ENCODE measurements around the gene TGFBR3L. TPM values are rescaled to one million over a fixed set of nuclear protein-coding genes. Genes with fewer than 3 reads are reported as not detected.

Gene TGFBR3L
- total RNA-seq, 1 experiment from 2014 or later = 4.1 TPM

DNA sequence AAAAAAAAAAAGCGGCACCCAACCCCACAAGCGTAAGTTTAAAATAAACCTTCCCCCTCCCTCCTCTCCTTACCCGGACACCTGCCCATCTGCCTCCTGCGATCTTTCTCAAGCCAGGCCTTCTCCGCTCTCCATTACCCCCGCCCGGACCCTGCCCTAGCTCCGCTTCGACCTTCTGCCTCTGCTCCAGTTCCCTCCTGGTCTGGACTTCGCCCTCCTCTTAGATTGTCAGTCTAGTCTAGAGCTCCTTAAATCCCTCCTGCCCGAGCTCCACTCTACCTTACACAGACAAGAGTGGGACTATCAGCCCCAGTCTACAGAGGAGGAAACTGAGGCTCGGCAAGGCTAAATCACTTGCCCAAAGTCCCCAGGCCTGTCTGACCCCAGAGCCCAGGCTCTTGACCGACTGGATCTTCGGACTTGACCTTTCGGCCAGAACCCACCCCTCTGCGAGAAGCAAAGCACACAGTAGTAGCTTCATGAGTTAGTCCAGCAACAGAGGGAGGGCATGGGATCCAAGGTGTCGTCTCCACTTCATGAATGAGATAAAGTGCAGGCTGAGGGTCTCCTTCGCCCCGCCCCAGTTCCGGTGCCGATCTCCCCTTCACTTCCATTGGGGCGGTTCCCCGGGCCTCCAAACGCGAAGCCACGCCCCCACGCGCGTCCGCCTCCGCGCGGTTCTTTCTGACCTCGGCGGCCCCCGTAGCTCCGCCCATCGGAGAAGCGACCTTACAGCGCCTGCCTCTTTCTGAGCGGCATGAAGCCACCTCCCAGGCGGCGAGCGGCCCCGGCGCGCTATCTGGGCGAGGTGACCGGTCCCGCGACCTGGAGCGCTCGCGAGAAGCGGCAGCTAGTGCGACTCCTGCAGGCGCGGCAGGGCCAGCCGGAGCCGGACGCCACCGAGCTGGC lies 5.2 kb downstream of the TGFBR3L start, which contains the start of gene SNAPC2:
TSS of gene SNAPC2 (plus strand) at position 729 of the 909 bp plus-strand sequence. CDS start at position 758, 29 bp downstream.
- CTCF ChIA-PET = interaction anchor here (0.6 to 7.2 kb wide), 26 partner anchors 10 to 471 kb away, joined by 3 to 92 read pairs (median 8); partner anchors contain the start of genes LRRC8E, MAP2K7, RAB11B and TIMM44
- no peaks in the 10 kb centered on the region for H3K36me3 Mint-ChIP-seq
- no peaks in the 10 kb centered on the region for H3K9me3 Mint-ChIP-seq
- H3K4me1 Mint-ChIP-seq = peaks cover 8% of the 10 kb centered on the region
- peak within 1 kb of the TSS; percentile 76 for H3K27ac Mint-ChIP-seq
- DNase-seq (ENCODE audit: low spot score) (peak; percentile 98), ATAC-seq (peak; percentile 50)
- POLR2A ChIA-PET = interaction anchor here (0.5 to 2.0 kb wide), 5 partner anchors 24 to 62 kb away, joined by 3 to 6 read pairs (median 3); partner anchors contain the start of gene TIMM44
- H3K4me3 Mint-ChIP-seq = peak within 1 kb of the TSS; percentile 75
- H3K27me3 Mint-ChIP-seq (ENCODE audit: low read depth) = peaks cover 49% of the 10 kb centered on the region
- TF ChIP-seq, protein P1, sequence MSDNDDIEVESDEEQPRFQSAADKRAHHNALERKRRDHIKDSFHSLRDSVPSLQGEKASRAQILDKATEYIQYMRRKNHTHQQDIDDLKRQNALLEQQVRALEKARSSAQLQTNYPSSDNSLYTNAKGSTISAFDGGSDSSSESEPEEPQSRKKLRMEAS (CRISPR knock-in tag; IDR thresholded peaks at IDR 0.05) = peak; percentile 64; the same call in 1 of the 2 replicates
- no peak for TF ChIP-seq GRHL2 (CRISPR knock-in tag; IDR thresholded peaks at IDR 0.05; ENCODE audit: insufficient replicate concordance, severe bottlenecking)
- 0 out of 2 replicates have a peak, but pooled peaks have one; percentile 7 for TF ChIP-seq ARID4B (CRISPR knock-in tag; IDR thresholded peaks at IDR 0.05; ENCODE audit: borderline replicate concordance)
- TF ChIP-seq TEAD4 (CRISPR knock-in tag; IDR thresholded peaks at IDR 0.05) = no peak
- TF ChIP-seq SOX15 (CRISPR knock-in tag; IDR thresholded peaks at IDR 0.05) = no peak
- TF ChIP-seq, protein P2, sequence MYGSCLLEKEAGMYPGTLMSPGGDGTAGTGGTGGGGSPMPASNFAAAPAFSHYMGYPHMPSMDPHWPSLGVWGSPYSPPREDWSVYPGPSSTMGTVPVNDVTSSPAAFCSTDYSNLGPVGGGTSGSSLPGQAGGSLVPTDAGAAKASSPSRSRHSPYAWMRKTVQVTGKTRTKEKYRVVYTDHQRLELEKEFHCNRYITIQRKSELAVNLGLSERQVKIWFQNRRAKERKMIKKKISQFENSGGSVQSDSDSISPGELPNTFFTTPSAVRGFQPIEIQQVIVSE (CRISPR knock-in tag; IDR thresholded peaks at IDR 0.05; ENCODE audit: borderline replicate concordance) = no peak
- no peak for TF ChIP-seq ESRRA (CRISPR knock-in tag; IDR thresholded peaks at IDR 0.05; ENCODE audit: borderline replicate concordance)
- peak; percentile 91; the same call in 1 of the 2 replicates for TF ChIP-seq ZNF138 (CRISPR knock-in tag; conservative IDR thresholded peaks at IDR 0.05)
- peak; percentile 81; the same call in 1 of the 2 replicates for TF ChIP-seq NR3C1 (CRISPR knock-in tag; conservative IDR thresholded peaks at IDR 0.05; ENCODE audit: low read depth)
- TF ChIP-seq FOXP1 (CRISPR knock-in tag; IDR thresholded peaks at IDR 0.05; ENCODE audit: borderline replicate concordance) = no peak
- TF ChIP-seq TP53 (CRISPR knock-in tag; IDR thresholded peaks at IDR 0.05) = peak; percentile 60; the same call in 1 of the 2 replicates
- peak; percentile 31 for TF ChIP-seq USF2 (CRISPR knock-in tag; IDR thresholded peaks at IDR 0.05)
- 0 out of 2 replicates have a peak, but pooled peaks have one; percentile 68 for TF ChIP-seq CBFB (CRISPR knock-in tag; IDR thresholded peaks at IDR 0.05; ENCODE audit: low read depth)
- TF ChIP-seq CTCF (IDR thresholded peaks at IDR 0.05) = no peak
- TF ChIP-seq, protein P3, sequence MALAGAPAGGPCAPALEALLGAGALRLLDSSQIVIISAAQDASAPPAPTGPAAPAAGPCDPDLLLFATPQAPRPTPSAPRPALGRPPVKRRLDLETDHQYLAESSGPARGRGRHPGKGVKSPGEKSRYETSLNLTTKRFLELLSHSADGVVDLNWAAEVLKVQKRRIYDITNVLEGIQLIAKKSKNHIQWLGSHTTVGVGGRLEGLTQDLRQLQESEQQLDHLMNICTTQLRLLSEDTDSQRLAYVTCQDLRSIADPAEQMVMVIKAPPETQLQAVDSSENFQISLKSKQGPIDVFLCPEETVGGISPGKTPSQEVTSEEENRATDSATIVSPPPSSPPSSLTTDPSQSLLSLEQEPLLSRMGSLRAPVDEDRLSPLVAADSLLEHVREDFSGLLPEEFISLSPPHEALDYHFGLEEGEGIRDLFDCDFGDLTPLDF (CRISPR knock-in tag; IDR thresholded peaks at IDR 0.05) = no peak
- TF ChIP-seq STAT6 (CRISPR knock-in tag; conservative IDR thresholded peaks at IDR 0.05; ENCODE audit: low read depth) = no peak
- no peak for TF ChIP-seq ZNF317 (CRISPR knock-in tag; IDR thresholded peaks at IDR 0.05; ENCODE audit: borderline replicate concordance, low read depth)
- peak; percentile 99 for TF ChIP-seq SP1 (CRISPR knock-in tag; conservative IDR thresholded peaks at IDR 0.05)
- TF ChIP-seq HMGXB4 (CRISPR knock-in tag; IDR thresholded peaks at IDR 0.05) = peak; percentile 81
- TF ChIP-seq EMX1 (CRISPR knock-in tag; IDR thresholded peaks at IDR 0.05) = no peak
- TF ChIP-seq CREB1 (CRISPR knock-in tag; IDR thresholded peaks at IDR 0.05) = 0 out of 2 replicates have a peak, but pooled peaks have one; percentile 22
